GM12874 (cell line): ENCODE data around the gene FLNC.
A peak's percentile ranks its signal among the peaks of the same experiment; 100 is the strongest.

Experiments
- CTCF ChIP-seq: IDR thresholded peaks from 2 replicates; pipeline ENCODE4 v1.5.1; 2011; ENCODE audit warnings: low read depth, mild to moderate bottlenecking, control low read depth, low read length, moderate library complexity; ENCODE audit not compliant: insufficient read depth

The FLNC gene

GRCh38 chr7:128879939-128880746 is 49.9 kb downstream of the FLNC start:
- peak; percentile 37; the same call in 1 of the 2 replicates for TF ChIP-seq CTCF

- TF ChIP-seq CTCF: no peak
These were observed 50.7 kb downstream of the FLNC start for GRCh38 chr7:128880791-128881457.

- TF ChIP-seq CTCF: no peak
These were observed 51.4 kb downstream of the FLNC start for GRCh38 chr7:128881458-128882125.

- TF ChIP-seq CTCF: no peak
These were observed 51.9 kb downstream of the FLNC start for GRCh38 chr7:128882134-128882533.

GRCh38 chr7:128883622-128884448 is 53.6 kb downstream of the FLNC start:
- peak; percentile 90 for TF ChIP-seq CTCF

- TF ChIP-seq CTCF: no peak
These were observed 54.6 kb downstream of the FLNC start for GRCh38 chr7:128884561-128885369.
